ENCODE results near the gene PHTF2. TPM values are rescaled to one million over a fixed set of nuclear protein-coding genes. Genes with fewer than 3 reads are reported as not detected.
A peak's percentile ranks its signal among the peaks of the same experiment; 100 is the strongest.
"Not testable (repeated sequence)": the region's sequence is repeated elsewhere in the genome, so short reads cannot be mapped to it uniquely, and the experiment has no call there.

Gene PHTF2
- 17.9 TPM for total RNA-seq

- intact Hi-C loops (cut with DNase I) = no loop called here
- DNase-seq (ENCODE audit: low spot score) (peak; percentile 99), ATAC-seq (peak; percentile 99)
Observed at GRCh38 chr7:77798394-77799077, at the start of gene PHTF2, which contains the start of gene TMEM60. PHTF2 (plus strand) TSS chr7:77798773. TMEM60 (minus strand) TSS chr7:77798434; CDS start chr7:77794373, 4,061 bp downstream.

DNA sequence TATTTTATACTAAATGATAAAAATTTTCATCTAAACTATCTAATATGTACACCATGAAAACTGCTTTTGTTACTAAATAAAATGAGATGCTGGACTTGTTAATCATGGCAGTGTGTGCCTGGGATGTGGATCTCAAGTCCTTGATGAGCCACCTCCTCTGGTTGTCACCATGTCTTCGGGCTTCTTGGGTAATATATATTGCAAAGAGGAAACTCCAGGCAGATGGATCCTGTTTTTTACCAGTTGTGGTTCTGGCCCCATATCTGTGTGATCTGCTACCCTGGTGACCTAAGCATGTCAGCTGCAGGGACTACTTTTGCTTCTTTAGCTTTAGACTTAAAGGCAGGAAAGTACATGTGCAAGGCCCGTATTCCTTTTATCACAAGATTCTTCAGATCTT lies 46.6 kb upstream of the PHTF2 start:
- intact Hi-C loops (cut with DNase I) = loop anchor here (10.0 kb wide), 1 partner anchor 97 kb away; no protein-coding TSS in a partner anchor
- ATAC-seq (peak; percentile 62), DNase-seq (ENCODE audit: low spot score) (no peak)

GRCh38 chr7:77753173-77753572 lies 45.4 kb upstream of the PHTF2 start:
- ATAC-seq = no peak
- intact Hi-C loops (cut with DNase I) = loop anchor here (10.0 kb wide), 1 partner anchor 98 kb away; no protein-coding TSS in a partner anchor
- DNase-seq (ENCODE audit: low spot score) = no peak

GRCh38 chr7:77757589-77757988 lies 41.0 kb upstream of the PHTF2 start:
- ATAC-seq = no peak
- intact Hi-C loops (cut with DNase I) = loop anchor here (10.0 kb wide), 1 partner anchor 103 kb away; no protein-coding TSS in a partner anchor
- DNase-seq (ENCODE audit: low spot score) = no peak

- DNase-seq (ENCODE audit: low spot score) = peak; percentile 68
- intact Hi-C loops (cut with DNase I) = loop anchor here (10.0 kb wide), 1 partner anchor 105 kb away; no protein-coding TSS in a partner anchor
Observed at GRCh38 chr7:77759294-77759889, 39.2 kb upstream of the PHTF2 start.

GRCh38 chr7:77760809-77761453 lies 37.6 kb upstream of the PHTF2 start:
- intact Hi-C loops (cut with DNase I) = no loop called here
- DNase-seq (ENCODE audit: low spot score) (no peak), ATAC-seq (no peak)

More at GRCh38 chr7:77759294-77759889, 39.2 kb upstream of the PHTF2 start:
- peak; percentile 81 for ATAC-seq

DNA sequence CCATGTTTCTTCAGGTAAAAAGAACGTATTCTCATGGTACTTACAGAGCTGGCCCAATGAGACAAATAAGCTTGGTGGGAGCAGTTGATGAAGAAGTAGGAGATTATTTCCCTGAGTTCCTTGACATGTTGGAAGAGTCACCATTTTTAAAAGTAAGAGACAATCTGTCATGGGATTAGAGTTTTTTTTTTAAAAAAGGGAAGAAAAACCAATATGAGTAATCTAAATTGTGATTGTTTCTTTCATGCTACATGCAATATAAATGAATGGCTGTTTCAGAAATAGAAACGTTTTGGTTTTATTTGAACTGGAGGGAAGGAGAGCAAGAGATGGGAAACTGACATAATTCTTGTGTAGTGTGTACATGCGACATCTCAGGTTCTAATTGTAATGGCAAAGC lies 33.1 kb upstream of the PHTF2 start:
- ATAC-seq = no peak
- DNase-seq (ENCODE audit: low spot score) = no peak
- intact Hi-C loops (cut with DNase I) = no loop called here

DNA sequence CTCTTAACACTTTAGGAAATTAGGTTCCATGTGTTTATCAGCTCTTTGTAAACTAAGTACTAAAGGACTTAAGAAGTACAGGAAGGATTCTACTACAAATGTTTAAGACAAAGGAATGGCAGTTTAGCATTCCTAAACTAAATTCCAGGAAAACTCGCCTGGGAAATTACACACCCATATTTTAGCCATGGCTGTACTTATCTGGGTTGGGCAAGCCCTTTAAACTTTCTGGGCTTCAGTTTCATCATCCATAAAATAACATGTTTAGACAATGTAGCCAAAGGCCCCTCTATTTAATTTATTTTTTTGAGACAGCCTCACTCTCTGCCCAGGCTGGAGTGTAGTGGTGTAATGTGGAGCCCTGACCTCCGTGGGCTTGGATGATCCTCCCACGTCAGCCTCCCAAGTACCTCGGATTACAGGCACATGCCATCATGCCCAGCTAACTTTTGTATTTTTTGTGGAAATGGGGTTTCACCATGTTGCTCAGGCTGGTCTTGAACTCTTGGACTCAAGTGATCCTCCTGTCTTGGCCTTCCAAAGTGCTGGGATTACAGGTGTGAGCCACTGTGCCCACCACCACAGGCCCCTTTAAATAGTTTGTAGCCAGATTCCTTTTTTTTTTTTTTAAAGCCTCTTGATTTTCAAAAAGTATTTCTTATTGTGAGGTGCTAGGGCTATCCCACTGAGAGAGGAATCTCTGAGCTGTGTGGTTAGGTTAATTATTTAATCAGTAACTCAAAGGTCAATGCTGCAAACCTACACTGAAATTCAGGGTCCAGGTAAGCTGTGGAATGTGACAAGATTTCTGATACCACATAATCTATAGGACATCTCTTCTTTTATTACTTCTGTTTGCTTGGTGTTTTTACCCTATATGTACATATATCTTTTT lies 32.4 kb upstream of the PHTF2 start:
- ATAC-seq = peak; percentile 84
- no peak for DNase-seq (ENCODE audit: low spot score)

DNA sequence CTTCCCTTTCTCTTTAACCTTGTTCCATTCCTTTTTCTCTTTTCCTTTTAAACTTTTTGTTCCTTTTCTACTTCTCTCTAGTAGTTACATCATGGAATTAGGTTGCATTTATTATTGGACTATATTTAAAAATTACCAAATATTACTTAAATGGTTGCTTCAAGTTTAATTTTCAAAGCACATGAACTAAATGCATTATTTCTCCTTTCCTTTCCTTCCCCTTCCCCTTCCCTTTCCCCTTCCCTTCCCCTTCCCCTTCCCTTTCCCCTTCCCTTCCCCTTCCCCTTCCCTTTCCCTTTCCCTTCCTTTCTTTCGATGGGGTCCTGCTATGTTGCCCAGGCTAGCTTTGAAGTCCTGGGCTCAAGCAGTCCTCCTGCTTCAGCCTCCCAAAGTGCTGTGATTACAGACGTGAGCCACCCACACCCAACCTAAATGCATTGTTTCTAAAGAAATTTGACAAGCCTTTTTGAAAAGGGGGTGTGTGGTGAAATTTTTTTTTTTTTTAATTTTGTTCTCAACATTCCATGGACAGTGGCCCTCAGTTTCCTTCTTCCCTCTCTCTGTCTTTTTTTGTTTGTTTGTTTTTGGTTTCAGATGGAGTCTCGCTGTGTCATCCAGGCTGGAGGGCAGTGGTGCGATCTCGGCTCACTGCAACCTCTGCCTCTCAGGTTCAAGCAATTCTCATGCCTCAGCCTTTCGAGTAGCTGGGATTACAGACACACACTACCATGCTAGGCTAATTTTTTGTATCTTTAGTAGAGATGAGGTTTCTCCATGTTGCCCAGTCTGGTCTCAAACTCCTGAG lies 31.6 kb upstream of the PHTF2 start:
- ATAC-seq = no peak
- no peak for DNase-seq (ENCODE audit: low spot score)
- intact Hi-C loops (cut with DNase I) = no loop called here

More for the DNA sequence above, 32.4 kb upstream of the PHTF2 start:
- intact Hi-C loops (cut with DNase I) = no loop called here

- intact Hi-C loops (cut with DNase I) = no loop called here
- DNase-seq (ENCODE audit: low spot score) (no peak), ATAC-seq (no peak)
Observed at GRCh38 chr7:77770316-77770715, 28.3 kb upstream of the PHTF2 start.

- no peak for ATAC-seq
- intact Hi-C loops (cut with DNase I) = no loop called here
- no peak for DNase-seq (ENCODE audit: low spot score)
Observed at GRCh38 chr7:77771901-77772300, 26.7 kb upstream of the PHTF2 start.

GRCh38 chr7:77778535-77778934 lies 20.0 kb upstream of the PHTF2 start:
- ATAC-seq (no peak), DNase-seq (ENCODE audit: low spot score) (no peak)
- intact Hi-C loops (cut with DNase I) = no loop called here

- intact Hi-C loops (cut with DNase I) = no loop called here
- ATAC-seq = no peak
- DNase-seq (ENCODE audit: low spot score) = no peak
Observed at GRCh38 chr7:77782383-77782782, 16.2 kb upstream of the PHTF2 start.

- intact Hi-C loops (cut with DNase I) = no loop called here
- no peak for ATAC-seq
Observed at GRCh38 chr7:77783111-77783510, 15.5 kb upstream of the PHTF2 start.

GRCh38 chr7:77783545-77783944 lies 15.0 kb upstream of the PHTF2 start:
- intact Hi-C loops (cut with DNase I) = no loop called here
- ATAC-seq (no peak), DNase-seq (ENCODE audit: low spot score) (no peak)

More at GRCh38 chr7:77783111-77783510, 15.5 kb upstream of the PHTF2 start:
- no peak for DNase-seq (ENCODE audit: low spot score)

DNA sequence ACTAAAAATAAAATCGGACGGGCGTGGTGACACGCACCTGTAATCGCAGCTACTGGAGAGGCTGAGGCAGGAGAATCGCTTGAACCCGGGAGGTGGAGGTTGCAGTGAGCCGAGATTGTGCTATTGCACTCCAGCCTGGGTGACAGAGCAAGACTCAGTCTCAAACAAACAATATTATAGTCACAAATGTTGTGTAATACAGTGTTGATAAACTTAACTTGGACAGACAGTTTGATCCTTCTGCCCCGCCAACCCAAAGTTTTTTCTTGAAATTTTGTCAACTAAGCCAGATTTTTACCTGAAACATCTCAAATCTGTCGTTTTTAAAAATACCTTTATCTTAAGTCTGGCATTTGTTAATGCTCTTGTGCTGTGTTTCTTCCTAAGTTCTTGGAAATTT lies 14.1 kb upstream of the PHTF2 start:
- DNase-seq (ENCODE audit: low spot score); ATAC-seq; intact Hi-C loops (cut with DNase I): not testable (repeated sequence)

- ATAC-seq = no peak
- DNase-seq (ENCODE audit: low spot score) = no peak
- intact Hi-C loops (cut with DNase I) = no loop called here
Observed at GRCh38 chr7:77786018-77786417, 12.6 kb upstream of the PHTF2 start.

DNA sequence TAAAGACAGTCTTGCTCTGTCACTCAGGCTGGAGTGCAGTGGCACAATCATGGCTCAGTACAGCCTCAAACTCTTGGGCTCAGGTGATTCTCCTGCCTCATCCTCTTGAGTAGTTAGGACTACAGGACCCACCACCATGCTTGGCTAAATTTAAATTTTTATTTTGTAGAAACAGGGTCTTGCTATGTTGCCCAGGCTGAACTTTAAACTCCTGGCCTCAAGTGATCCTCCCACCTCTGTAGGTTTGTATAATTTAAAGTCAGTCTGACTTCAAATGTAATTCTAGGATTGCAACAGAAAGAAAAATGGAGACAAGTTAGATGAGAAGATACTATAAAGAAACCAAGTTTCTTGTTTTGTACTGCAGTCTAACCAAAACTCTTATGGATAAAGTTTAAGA lies 11.8 kb upstream of the PHTF2 start:
- intact Hi-C loops (cut with DNase I) = no loop called here
- DNase-seq (ENCODE audit: low spot score) = no peak
- ATAC-seq = no peak
